ENCODE measurements around the gene TBC1D9B.

The TBC1D9B gene

DNA sequence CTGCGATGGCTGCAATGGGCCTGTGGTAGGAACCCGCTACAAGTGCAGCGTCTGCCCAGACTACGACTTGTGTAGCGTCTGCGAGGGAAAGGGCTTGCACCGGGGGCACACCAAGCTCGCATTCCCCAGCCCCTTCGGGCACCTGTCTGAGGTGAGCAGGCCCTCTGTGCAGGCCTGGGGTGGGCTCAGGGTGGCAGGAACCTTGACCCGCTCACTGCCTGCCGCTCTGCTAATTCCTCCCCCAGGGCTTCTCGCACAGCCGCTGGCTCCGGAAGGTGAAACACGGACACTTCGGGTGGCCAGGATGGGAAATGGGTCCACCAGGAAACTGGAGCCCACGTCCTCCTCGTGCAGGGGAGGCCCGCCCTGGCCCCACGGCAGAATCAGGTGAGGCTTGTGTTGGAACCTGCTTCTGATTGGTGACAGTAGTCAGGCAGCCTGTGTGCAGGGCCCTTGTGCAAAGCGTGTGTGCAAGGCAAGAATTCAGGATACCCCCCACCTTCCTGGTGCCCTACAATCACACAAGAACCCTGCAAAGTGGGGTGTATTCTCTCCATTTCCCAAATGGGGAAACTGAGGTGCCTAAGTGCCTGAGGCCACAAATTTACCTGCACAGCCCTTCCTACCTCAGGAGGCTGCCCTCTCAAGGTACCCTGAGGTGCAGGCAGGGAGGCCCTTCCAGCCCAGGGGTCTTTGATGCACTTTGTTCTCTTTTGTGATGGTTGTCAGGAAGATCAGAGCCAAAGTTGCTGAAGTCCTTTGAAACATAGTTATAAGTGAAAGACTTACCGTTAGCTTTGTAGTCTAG lies 83.6 kb downstream of the TBC1D9B start:
- H3K4me3 ChIP-seq (ENCODE audit: low read depth, low read length) = no peak overlapping the region
- TF ChIP-seq, protein P1, sequence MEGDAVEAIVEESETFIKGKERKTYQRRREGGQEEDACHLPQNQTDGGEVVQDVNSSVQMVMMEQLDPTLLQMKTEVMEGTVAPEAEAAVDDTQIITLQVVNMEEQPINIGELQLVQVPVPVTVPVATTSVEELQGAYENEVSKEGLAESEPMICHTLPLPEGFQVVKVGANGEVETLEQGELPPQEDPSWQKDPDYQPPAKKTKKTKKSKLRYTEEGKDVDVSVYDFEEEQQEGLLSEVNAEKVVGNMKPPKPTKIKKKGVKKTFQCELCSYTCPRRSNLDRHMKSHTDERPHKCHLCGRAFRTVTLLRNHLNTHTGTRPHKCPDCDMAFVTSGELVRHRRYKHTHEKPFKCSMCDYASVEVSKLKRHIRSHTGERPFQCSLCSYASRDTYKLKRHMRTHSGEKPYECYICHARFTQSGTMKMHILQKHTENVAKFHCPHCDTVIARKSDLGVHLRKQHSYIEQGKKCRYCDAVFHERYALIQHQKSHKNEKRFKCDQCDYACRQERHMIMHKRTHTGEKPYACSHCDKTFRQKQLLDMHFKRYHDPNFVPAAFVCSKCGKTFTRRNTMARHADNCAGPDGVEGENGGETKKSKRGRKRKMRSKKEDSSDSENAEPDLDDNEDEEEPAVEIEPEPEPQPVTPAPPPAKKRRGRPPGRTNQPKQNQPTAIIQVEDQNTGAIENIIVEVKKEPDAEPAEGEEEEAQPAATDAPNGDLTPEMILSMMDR (IDR thresholded peaks at IDR 0.05; ENCODE audit: low read depth, low read length) = no peak
- no peak for DNase-seq (ENCODE audit: low read depth, low spot score)
- in situ Hi-C loops (cut with HindIII; ENCODE audit: low sequenced_read_pairs) = no loop called here

DNA sequence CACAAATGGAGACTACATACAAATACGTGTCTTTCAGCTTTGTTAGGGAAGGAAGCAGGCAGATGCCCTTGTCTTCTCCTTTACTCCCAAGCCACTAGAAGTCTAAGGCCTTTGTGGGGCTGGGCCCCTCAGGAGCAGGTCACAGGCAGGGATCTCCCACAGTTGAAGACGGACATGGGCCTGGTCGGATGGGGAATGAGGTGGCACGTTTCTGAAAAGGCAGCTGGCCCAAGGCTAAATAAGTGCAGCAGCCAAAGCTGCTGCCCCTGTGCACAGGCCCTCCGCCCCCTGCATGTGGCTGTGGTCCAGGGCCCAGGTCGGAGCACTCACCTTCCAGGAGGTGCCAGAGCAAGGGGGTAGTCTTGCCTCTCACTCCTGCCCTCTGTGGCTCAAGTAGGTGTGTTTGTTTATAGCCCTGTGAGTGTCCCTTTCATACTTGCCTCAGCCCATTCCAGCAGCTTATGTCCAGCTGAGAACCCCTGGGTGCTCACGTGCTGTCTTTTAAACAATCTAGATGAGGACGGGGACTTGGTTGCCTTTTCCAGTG lies 85.2 kb downstream of the TBC1D9B start:
- TF ChIP-seq, protein P1 (IDR thresholded peaks at IDR 0.05; ENCODE audit: low read depth, low read length) = no peak
- no peak for DNase-seq (ENCODE audit: low read depth, low spot score)
- in situ Hi-C loops (cut with HindIII; ENCODE audit: low sequenced_read_pairs) = no loop called here
- H3K4me3 ChIP-seq (ENCODE audit: low read depth, low read length) = peak overlapping the region; percentile 80

- no peak for DNase-seq (ENCODE audit: low read depth, low spot score)
- TF ChIP-seq, protein P1 (IDR thresholded peaks at IDR 0.05; ENCODE audit: low read depth, low read length) = no peak
- H3K4me3 ChIP-seq (ENCODE audit: low read depth, low read length) = peak overlapping the region; percentile 80
- in situ Hi-C loops (cut with HindIII; ENCODE audit: low sequenced_read_pairs) = no loop called here
Measured at GRCh38 chr5:179822059-179822432, 85.7 kb downstream of the TBC1D9B start.

DNA sequence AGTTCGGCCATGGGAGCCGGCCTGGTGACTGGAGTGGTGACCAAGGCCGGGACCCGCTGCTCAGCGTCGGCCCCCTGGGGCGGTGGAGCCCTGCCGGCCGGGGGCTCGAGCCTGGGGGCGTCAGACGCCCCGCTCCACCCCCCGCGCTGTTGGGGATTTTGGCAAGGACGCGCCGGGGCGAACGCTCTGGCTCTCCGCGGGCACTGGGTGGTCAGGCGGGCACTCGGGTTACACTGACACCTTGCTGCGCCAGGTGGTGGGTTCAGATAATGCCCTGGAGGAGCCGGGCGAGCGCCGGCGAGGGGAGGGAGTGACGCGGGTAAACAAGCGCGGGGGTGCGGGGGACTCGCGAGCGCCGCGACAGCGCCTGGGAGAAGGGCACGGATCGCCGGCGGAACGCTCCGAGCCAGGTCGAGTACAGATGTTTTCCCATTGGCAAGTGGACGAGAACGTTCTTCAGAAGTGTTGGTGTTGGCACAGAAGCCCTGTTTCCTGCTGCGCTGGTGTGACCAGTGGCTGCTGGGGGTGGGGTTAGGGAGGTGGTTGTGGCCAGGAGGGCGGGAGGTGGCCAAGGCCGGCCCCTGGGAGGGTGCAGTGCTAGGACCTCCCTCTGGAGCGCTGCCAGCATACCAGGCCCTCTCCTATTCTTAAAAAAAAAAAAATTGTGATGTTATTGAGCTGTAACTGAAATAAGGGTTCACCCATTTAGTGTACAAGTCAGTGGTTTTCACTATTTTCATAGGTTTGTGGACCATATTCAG lies 86.2 kb downstream of the TBC1D9B start:
- in situ Hi-C loops (cut with HindIII; ENCODE audit: low sequenced_read_pairs) = no loop called here
- peak; percentile 97 for DNase-seq (ENCODE audit: low read depth, low spot score)
- peak overlapping the region; percentile 80 for H3K4me3 ChIP-seq (ENCODE audit: low read depth, low read length)
- TF ChIP-seq, protein P1 (IDR thresholded peaks at IDR 0.05; ENCODE audit: low read depth, low read length) = no peak

DNA sequence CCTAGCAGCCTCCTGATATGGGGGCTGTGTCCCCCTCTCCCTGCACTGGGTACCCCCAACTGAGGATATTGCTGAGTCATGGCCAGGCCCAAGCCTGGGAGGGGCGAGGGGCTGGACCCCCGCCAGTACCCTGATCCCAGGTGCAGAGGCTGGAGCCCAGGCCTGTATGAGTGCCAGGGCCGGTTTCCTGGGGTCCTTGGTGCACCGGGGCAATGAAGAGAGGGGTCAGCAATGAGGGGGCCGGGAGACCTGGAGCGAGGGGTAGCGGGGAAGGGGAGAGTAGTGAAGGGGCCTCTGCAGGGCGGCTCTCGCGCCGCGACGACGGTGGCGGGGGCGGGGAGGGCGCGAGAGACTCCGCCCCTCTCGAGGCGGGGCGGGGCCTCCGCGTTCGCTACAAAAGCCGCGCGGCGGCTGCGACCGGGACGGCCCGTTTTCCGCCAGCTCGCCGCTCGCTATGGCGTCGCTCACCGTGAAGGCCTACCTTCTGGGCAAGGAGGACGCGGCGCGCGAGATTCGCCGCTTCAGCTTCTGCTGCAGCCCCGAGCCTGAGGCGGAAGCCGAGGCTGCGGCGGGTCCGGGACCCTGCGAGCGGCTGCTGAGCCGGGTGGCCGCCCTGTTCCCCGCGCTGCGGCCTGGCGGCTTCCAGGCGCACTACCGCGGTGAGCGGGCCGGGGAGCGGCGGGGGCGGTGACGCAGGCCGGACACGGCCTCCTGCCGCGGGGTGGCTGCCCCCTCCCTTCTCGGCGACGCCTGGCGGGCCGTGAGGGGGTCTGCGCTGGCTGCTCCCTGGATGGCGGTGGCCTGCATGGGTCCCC lies 87.0 kb downstream of the TBC1D9B start, which contains the start of gene SQSTM1:
SQSTM1 (plus strand) TSS at position 423 of the 815 bp plus-strand sequence; CDS start at position 455, 32 bp downstream.
- TF ChIP-seq, protein P1 (IDR thresholded peaks at IDR 0.05; ENCODE audit: low read depth, low read length) = peak; percentile 4
- DNase-seq (ENCODE audit: low read depth, low spot score) = peak; percentile 82
- in situ Hi-C loops (cut with HindIII; ENCODE audit: low sequenced_read_pairs) = no loop called here
- peak within 1 kb of the TSS; percentile 80 for H3K4me3 ChIP-seq (ENCODE audit: low read depth, low read length)

DNA sequence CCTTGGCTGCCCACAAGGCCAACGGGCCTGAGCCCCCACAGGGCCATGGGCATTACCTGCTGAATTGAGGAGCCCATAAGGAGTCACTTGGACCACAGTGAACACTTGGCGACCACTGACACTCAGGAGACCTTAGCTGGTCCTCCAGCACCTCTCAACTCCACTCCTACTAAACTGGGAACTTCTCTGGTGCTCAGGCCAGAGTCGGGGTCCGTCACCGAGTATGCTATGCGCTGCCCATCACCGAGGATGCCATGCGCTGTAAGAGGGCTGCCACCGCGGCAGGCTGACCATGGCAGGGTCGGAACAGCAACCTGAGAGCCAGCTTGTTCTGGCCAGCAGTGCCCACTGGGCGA lies 87.6 kb downstream of the TBC1D9B start:
- TF ChIP-seq, protein P1 (IDR thresholded peaks at IDR 0.05; ENCODE audit: low read depth, low read length) = no peak
- in situ Hi-C loops (cut with HindIII; ENCODE audit: low sequenced_read_pairs) = no loop called here
- no peak for DNase-seq (ENCODE audit: low read depth, low spot score)
- H3K4me3 ChIP-seq (ENCODE audit: low read depth, low read length) = no peak overlapping the region
